CD14-positive monocyte (primary cell): ENCODE results near the gene COL26A1. TPM values are rescaled to one million over a fixed set of nuclear protein-coding genes. Genes with fewer than 3 reads are reported as not detected.

Experiments
- DNase-seq, 3 donors: peaks; one replicate each; pipeline ENCODE4 v3.0.0-alpha.2; 2011 to 2022
- H2AFZ ChIP-seq: 2 replicates; pipeline ENCODE4 v1.6.0; 2012; ENCODE audit warnings: mild to moderate bottlenecking, low read depth, low read length, inconsistent platforms; ENCODE audit not compliant: insufficient read depth, poor library complexity, severe bottlenecking
- H3K27ac ChIP-seq, 2 donors: 1 replicate in 1 of 2; 2 replicates in 1 of 2; pipeline ENCODE4 v1.5.1; 2012 to 2013; ENCODE audit warnings: low read length in 2 of 2, control low read depth in 1 of 2, inconsistent platforms in 1 of 2, low read depth in 1 of 2, mild to moderate bottlenecking in 1 of 2
- H3K27me3 ChIP-seq, 2 donors: one replicate each; pipeline versions ENCODE4 v1.6.0 to v1.6.1; 2011 to 2013; ENCODE audit warnings: low read length in 2 of 2; ENCODE audit not compliant: control insufficient read depth in 2 of 2, insufficient read depth in 2 of 2
- H3K36me3 ChIP-seq, 2 donors: replicated peaks in 1 of 2; 1 replicate in 1 of 2; 2 replicates in 1 of 2; pipeline versions ENCODE4 v1.5.1 to v1.6.1; 2012 to 2013; ENCODE audit warnings: low read length in 2 of 2, control low read depth in 1 of 2, inconsistent platforms in 1 of 2, mild to moderate bottlenecking in 1 of 2; ENCODE audit not compliant: insufficient read depth in 2 of 2, control insufficient read depth in 1 of 2
- H3K4me1 ChIP-seq, 2 donors: 1 replicate in 1 of 2; 2 replicates in 1 of 2; pipeline versions ENCODE4 v1.5.1 to v1.6.1; 2012 to 2013; ENCODE audit warnings: low read length in 2 of 2, control low read depth in 1 of 2, inconsistent platforms in 1 of 2, mild to moderate bottlenecking in 1 of 2, moderate library complexity in 1 of 2; ENCODE audit not compliant: insufficient read depth in 2 of 2, control insufficient read depth in 1 of 2
- H3K4me2 ChIP-seq: replicated peaks from 2 replicates; pipeline ENCODE3; 2012; ENCODE audit warnings: low read length, moderate library complexity, mild to moderate bottlenecking; ENCODE audit not compliant: poor library complexity, severe bottlenecking; ENCODE audit errors: extremely low read depth
- H3K4me3 ChIP-seq, 3 experiments: fragments of 200-600 bp in 1 of 3; sonication (generic) in 1 of 3; replicated peaks in 1 of 3; 1 replicate in 2 of 3; 2 replicates in 1 of 3; pipeline ENCODE4 v1.5.1; 2011 to 2013; ENCODE audit warnings: low read length in 3 of 3, mild to moderate bottlenecking in 3 of 3, control low read depth in 2 of 3, low read depth in 2 of 3, inconsistent platforms in 1 of 3, moderate library complexity in 1 of 3
- H3K79me2 ChIP-seq: 2 replicates; pipeline ENCODE4 v1.6.0; 2012; ENCODE audit warnings: mild to moderate bottlenecking, control low read depth, inconsistent platforms, low read length, moderate library complexity; ENCODE audit not compliant: insufficient read depth
- H3K9ac ChIP-seq: 2 replicates; pipeline ENCODE4 v1.6.0; 2017; ENCODE audit warnings: low read length, mild to moderate bottlenecking; ENCODE audit not compliant: insufficient read depth, poor library complexity, severe bottlenecking
- H3K9me3 ChIP-seq, 2 donors: replicated peaks in 1 of 2; 1 replicate in 1 of 2; 2 replicates in 1 of 2; pipeline versions ENCODE4 v1.5.1 to v1.6.1; 2012 to 2013; ENCODE audit warnings: low read length in 2 of 2, control low read depth in 1 of 2; ENCODE audit not compliant: control insufficient read depth in 1 of 2, insufficient read depth in 1 of 2
- H4K20me1 ChIP-seq: 2 replicates; pipeline ENCODE4 v1.6.0; 2012; ENCODE audit warnings: mild to moderate bottlenecking, low read length, control low read depth, moderate library complexity; ENCODE audit not compliant: insufficient read depth
- H3K27ac Mint-ChIP-seq, 7 donors: one replicate each; pipeline ENCODE4 v1.8.0; 2020; ENCODE audit warnings: mild to moderate bottlenecking in 7 of 7, mixed read lengths in 7 of 7, moderate library complexity in 6 of 7, inconsistent platforms in 2 of 7
- H3K27me3 Mint-ChIP-seq, 3 donors: one replicate each; pipeline ENCODE4 v1.8.0; 2021 to 2022; ENCODE audit warnings: low read depth in 3 of 3, mild to moderate bottlenecking in 3 of 3, mixed read lengths in 3 of 3, moderate library complexity in 3 of 3, inconsistent platforms in 1 of 3
- H3K36me3 Mint-ChIP-seq, 2 donors: one replicate each; pipeline ENCODE4 v1.8.0; 2020; ENCODE audit warnings: mixed read lengths in 2 of 2, inconsistent platforms in 1 of 2, mild to moderate bottlenecking in 1 of 2
- H3K4me1 Mint-ChIP-seq: one replicate; pipeline ENCODE4 v1.8.0; 2020; ENCODE audit warnings: mild to moderate bottlenecking, mixed read lengths
- H3K4me3 Mint-ChIP-seq, 2 donors: one replicate each; pipeline ENCODE4 v1.8.0; 2020; ENCODE audit warnings: mild to moderate bottlenecking in 2 of 2, mixed read lengths in 2 of 2, moderate library complexity in 1 of 2
- H3K9me3 Mint-ChIP-seq, 7 donors: one replicate each; pipeline ENCODE4 v1.8.0; 2020 to 2022; ENCODE audit warnings: mixed read lengths in 7 of 7, mild to moderate bottlenecking in 6 of 7, moderate library complexity in 6 of 7, inconsistent platforms in 2 of 7
- WGBS: methylation state at CpG from one replicate; pipeline ENCODE4 v1.1.5; 2013; ENCODE audit warnings: missing lambda C conversion rate; ENCODE audit not compliant: insufficient coverage; 5-methylcytosine and 5-hydroxymethylcytosine counted together
- intact Hi-C, 2 donors: fragments of 100-400 bp; cut with micrococcal nuclease; formaldehyde crosslinking; loops; one replicate each; pipeline versions ENCODE4 v1.15.0 to v1.15.1; 2023
- polyA plus RNA-seq, 3 donors: library from polyadenylated mRNA; depleted of rRNA in 1 of 3; unstranded in 2 of 3; stranded (reverse) in 1 of 3; fragments of 300-500 nt in 2 of 3; fragments of >200 nt in 1 of 3; fragmentation: Illumina TruSeq in 2 of 3; gene quantifications; 1 replicate in 2 of 3; 2 replicates in 1 of 3; pipeline ENCODE4 v1.2.3, GENCODE V29; 2012 to 2021
- TF ChIP-seq, protein P1 (sequence below): fragments of 200-600 bp; IDR thresholded peaks from one replicate; pipeline ENCODE4 v1.8.0; 2022; ENCODE audit warnings: antibody characterized with exemption, mild to moderate bottlenecking

The COL26A1 gene
- polyA plus RNA-seq, 3 donors = not detected

DNA sequence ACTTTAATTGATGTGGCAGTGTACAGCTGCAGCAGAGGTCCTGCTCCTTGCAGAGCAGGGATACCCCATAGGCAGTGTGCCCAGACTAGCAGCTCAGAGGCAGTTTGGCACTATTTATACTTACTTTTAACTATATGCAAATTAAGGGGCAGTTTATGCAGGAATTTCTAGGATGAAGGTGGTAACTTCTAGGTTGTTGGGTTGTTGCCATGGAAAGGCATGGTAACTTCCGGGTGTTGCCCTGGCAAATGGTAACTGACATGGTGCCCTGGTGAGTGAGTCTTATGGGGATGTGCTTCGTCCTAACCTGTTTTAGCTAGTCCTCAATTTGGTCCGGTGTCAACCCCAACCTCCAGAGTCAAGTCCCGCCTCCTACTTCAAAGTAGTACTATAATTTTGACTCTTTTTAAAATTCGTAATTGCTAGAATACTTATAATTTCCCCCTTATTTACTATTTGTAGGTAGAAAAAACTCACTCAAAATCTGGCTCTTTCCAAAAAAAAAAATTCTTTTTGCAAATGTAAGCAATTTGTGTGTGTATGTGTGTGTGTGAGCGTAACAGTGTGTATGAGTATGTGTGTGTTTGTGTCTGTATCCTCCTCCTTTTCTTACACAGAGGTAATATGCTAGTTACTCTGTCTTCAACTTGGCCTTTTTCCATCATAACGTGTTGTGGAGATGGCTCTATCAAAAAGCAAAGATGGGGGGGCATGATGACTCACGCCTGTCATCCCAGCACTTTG, 5.9 kb downstream of the COL26A1 start:
- peaks cover 10% of the 10 kb centered on the region for H3K4me1 Mint-ChIP-seq
- Histone ChIP-seq H3K27me3 (peaks cover 10 to 13% of the 10 kb centered on the region in 2 donors), H3K4me3 (no peak overlapping the region), H3K36me3 (no peaks in the 10 kb centered on the region), H3K4me1 (peaks cover 4 to 15% of the 10 kb centered on the region in 2 donors), H2AFZ (no peak overlapping the region), H3K4me2 (no peak overlapping the region), H4K20me1 (no peaks in the 10 kb centered on the region), H3K27ac (no peak overlapping the region), H3K9ac (no peak overlapping the region), H3K79me2 (no peaks in the 10 kb centered on the region), H3K9me3 (no peaks in the 10 kb centered on the region)
- peaks cover 0 to 7% (median 0%) of the 10 kb centered on the region in 7 donors for H3K9me3 Mint-ChIP-seq
- TF ChIP-seq, protein P1, sequence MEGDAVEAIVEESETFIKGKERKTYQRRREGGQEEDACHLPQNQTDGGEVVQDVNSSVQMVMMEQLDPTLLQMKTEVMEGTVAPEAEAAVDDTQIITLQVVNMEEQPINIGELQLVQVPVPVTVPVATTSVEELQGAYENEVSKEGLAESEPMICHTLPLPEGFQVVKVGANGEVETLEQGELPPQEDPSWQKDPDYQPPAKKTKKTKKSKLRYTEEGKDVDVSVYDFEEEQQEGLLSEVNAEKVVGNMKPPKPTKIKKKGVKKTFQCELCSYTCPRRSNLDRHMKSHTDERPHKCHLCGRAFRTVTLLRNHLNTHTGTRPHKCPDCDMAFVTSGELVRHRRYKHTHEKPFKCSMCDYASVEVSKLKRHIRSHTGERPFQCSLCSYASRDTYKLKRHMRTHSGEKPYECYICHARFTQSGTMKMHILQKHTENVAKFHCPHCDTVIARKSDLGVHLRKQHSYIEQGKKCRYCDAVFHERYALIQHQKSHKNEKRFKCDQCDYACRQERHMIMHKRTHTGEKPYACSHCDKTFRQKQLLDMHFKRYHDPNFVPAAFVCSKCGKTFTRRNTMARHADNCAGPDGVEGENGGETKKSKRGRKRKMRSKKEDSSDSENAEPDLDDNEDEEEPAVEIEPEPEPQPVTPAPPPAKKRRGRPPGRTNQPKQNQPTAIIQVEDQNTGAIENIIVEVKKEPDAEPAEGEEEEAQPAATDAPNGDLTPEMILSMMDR = no peak
- no peak for DNase-seq
- peaks cover 0 to 2% of the 10 kb centered on the region in 2 donors for H3K36me3 Mint-ChIP-seq
- H3K27me3 Mint-ChIP-seq = peaks cover 16 to 53% (median 27%) of the 10 kb centered on the region in 3 donors
- H3K4me3 Mint-ChIP-seq = no peak overlapping the region
- intact Hi-C loops = loop anchor here in 1 of 2 donors (5.0 to 10.0 kb wide), 2 partner anchors 44 to 906 kb away; no protein-coding TSS in a partner anchor
- no peak overlapping the region for H3K27ac Mint-ChIP-seq
- WGBS = 85% methylated on average over 2 of the region's 8 CpGs

DNA sequence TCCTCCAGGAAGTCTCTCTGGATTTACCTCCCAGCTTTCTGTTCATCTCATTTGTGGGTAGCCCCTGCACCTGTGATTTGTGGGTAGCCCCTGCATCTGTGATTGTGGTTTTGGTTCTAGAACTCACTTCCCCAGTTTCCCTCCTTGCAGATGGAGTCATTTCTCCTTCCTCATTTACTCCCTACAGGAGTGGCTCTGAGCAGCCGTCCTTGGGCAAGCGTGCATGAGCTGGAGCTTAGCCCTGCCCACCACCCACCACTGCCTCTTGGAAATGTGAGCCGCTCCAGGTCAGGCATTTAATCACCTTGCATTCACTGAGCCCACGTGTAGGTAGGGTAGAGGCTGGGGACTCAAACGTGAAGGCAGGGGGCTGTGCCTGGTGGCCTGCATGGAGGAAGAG, 8.2 kb downstream of the COL26A1 start:
- Histone ChIP-seq H3K9ac (no peak overlapping the region), H3K9me3 (no peaks in the 10 kb centered on the region), H3K4me2 (peak overlapping the region; percentile 3), H3K4me1 (peaks cover 0 to 8% of the 10 kb centered on the region in 2 donors), H2AFZ (no peak overlapping the region), H3K27me3 (peaks cover 0 to 4% of the 10 kb centered on the region in 2 donors), H3K4me3 (no peak overlapping the region), H3K36me3 (no peaks in the 10 kb centered on the region), H3K27ac (no peak overlapping the region), H4K20me1 (no peaks in the 10 kb centered on the region), H3K79me2 (no peaks in the 10 kb centered on the region)
- H3K9me3 Mint-ChIP-seq = peaks cover 0 to 3% (median 0%) of the 10 kb centered on the region in 7 donors
- TF ChIP-seq, protein P1 = no peak
- peaks cover 8 to 42% (median 12%) of the 10 kb centered on the region in 3 donors for H3K27me3 Mint-ChIP-seq
- WGBS = 5% methylated on average over 4 of the region's 5 CpGs
- H3K36me3 Mint-ChIP-seq = no peaks in the 10 kb centered on the region
- DNase-seq = peak in 1 of 3 donors; percentile 10
- intact Hi-C loops = no loop called here
- H3K27ac Mint-ChIP-seq = no peak overlapping the region
- peaks cover 8% of the 10 kb centered on the region for H3K4me1 Mint-ChIP-seq
- H3K4me3 Mint-ChIP-seq = no peak overlapping the region
